Activated CD4-positive, alpha-beta T cell treated with anti-CD3 and anti-CD28 coated beads, Interleukin-2, amount 50 U/mL, for 24 hours (primary cell): Measurements from ENCODE around the gene COG1.
A peak's percentile ranks its signal among the peaks of the same experiment; 100 is the strongest.

ENCODE experiments used
- DNase-seq, 2 donors: peaks; one replicate each; pipeline ENCODE4 v3.0.0-alpha.2; 2020; ENCODE audit warnings: low read depth in 1 of 2, low spot score in 1 of 2

Gene COG1

DNA sequence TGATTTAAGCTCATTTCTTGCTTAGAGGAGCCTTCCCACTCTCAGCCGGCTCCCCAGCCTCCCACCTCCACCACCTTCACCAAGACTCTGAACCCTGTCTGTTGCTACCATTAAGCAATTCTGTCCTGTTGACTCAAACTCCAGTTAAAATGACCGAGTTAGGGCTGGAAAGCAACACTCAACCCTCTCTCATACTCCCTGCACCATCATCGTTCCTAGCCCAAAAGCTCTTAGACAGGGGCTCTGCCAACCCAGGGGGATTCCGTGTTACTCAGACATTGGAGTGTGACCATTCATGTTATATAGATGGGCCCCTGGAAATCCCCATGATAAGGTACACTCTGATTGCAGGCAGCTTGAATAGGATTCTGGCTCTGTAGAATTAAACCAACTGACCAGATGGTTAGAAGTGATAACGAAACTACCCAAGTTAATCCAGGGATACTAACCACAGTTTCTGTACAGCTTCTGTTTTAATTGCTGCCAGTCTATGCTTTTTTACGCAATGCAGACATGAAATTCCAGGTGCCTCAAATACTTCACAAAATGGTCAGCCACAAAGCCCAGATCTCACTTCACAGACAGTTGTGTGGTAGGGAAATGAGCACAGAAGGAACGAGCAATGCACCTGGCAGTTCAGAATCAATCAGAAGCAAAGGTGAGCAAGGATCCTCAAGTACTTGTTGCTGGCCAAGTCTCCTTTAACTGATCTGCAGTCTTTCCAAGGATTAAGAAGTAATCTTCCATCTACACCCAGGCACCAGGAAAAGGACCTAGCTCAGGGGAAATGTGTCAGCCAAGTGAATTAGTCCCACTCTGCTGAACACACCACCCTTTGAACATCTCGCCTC is 25.9 kb upstream of the COG1 start:
- no peak for DNase-seq

DNA sequence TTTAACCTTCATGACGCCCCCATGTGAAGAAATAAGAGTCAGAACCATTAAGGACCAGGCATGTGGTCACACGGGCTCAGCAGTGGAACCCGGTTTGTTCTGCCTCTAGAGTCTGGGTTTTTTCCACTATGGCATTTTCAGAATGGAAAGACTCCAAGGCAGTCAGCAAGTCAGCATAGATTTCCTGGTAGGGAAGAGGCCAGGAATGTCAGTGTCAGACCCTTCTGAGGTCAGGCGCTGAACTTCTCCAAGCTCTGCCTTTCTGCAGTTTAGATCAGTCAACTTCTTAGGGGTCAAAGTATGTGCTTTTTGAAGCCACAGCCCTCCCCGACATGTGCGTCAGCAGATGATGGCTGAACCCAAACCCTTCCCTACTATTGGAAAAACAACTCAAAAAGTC is 24.2 kb upstream of the COG1 start:
- DNase-seq = no peak

DNA sequence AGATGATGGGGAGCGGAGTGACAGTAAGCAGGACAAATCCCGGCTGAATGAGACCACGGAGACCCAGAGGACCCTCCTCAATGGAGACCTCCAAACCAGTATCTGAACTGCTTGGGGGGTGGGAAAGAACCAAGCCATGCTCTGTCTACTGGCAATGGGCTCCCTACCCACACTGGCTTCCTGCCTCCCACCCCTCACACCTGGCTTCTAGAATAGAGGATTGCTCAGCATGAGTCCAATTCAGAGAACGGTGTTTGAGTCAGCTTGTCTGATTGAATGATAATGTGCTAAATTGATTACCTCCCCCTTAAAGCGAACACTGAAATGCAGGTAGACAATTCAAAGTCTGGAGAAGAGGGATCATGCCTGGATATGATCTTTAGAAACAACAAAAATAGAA is 22.5 kb upstream of the COG1 start:
- no peak for DNase-seq

DNA sequence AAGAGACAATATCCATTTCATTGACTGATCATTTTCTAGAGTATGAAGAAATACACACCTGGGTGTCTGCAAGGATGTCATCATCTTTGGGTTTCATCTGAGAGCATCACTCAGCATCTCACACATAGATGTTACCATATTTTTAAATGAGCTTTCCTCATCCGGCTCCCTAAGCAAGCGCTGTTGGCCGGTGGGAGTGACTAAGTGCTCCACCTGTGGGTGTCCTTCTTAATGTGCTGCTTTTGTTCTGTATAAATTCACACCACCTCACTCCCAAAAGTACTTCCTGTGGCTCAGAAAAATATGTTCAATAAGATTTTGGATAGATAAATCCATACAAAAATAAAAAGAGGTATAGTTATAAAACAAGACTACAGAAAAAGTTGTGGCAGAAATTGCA is 20.6 kb upstream of the COG1 start:
- DNase-seq = no peak

DNA sequence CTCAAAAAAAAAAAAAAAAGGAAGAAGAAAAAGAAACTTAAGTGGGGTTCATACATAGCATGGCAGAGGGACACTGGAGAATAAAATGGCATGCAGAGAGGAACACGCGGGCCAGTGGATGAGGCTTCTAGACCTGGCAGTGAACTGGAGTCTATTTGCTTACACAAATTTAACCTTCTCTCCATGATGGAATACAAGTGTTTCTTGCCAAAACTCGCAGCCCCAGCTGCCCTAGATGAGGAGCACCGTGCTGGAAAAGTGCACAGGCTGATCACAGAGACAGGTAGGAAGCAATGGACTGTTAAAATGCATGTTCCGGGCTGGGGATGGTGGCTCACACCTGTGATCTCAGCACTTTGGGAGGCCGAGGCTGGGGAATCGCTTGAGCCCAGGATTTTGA is 18.7 kb upstream of the COG1 start:
- no peak for DNase-seq

DNA sequence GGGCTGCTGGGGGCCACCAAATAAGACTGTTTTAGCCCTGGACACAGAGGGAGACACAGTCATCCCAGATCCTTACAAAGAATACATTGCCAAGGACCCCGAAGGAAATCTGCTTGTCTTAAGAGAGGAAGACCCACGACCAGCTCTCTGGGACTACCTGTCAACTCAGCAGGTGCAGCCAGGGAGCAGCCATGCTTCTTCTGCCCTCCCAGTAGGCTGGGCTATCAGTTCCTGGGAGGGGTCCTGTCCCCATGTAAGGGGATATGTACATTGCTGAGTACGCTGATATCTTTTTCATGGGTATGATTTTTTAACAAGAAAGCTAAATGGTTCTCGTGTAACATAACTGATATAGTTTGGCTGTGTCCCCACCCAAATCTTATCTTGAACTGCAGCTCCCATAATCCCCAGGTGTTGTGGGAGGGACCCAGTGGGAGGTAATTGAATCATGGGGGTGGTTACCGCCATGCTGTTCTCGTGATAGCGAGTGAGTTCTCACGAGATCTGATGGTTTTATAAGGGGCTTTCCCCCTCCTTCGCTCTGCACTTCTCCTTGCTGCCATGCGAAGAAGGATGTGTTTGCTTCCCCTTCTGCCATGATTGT is 16.8 kb upstream of the COG1 start:
- DNase-seq = no peak

DNA sequence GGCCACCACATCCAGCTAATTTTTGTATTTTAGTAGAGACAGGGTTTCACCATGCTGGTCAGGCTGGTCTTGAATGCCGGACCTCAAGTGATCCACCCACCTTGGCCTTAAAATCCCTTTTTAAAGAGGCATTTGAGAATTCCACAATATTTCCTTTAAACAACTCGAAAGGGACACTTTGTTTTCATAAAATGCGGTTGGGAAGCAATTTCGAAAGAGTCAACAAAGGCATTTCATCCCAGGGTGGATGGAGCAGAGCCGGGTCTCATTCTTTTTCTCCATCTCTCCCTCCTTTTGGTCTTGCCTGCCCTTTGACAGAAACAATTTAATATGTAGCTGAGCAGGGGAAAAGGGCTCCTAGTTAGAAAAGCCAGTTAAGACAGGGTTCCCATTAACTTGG is 13.5 kb upstream of the COG1 start:
- no peak for DNase-seq

DNA sequence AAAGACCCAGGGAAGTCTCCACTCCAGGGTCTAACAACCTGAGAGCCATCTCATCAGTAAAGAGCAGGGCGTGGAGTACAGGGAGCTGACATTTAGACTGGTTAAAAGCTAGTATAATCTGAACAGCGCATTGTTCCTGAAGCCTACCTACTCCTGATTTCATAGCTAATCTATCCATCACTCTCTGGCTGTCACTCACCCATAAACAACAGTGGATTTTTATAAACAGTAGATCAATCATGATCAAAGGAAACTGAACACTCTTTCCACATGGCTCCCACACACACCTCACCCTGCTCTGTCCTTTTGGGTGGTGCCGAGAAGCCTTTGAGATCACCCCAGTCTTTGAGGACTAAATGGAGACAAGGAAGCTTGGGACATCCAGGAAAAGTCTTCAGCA is 13.0 kb upstream of the COG1 start:
- no peak for DNase-seq

DNA sequence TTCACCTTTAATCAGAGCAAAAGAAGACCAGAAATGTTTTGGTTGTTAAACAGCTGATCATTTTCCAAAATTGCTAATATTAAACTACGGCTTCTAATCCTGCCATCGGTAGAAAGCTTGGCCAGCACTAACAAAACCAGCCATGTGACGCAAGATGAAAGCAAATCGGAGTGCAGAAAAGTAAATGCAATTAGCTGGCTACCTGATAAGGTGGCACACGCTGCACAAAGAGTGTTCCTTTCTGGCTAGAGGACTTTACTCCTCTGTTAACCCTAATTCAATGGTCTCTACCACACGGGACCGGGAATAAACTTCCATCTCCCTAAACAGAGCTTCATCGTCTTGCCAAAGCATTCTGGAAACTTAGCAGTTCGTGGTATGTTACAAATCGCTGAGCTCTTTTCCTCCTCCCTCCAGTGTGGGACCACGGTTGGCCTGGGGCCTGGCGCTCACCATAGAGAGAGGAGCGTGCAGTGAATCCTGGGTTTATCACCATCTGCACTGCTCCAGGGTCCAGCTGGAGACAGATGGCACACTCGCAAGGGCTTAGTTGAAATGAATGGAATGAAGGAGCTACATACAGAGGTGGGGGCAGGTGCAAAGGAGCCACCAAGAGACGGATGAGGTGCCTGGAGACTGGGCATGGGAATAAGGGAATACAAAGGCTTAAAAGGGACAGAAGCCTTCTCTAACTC is 10.1 kb upstream of the COG1 start:
- no peak for DNase-seq

DNA sequence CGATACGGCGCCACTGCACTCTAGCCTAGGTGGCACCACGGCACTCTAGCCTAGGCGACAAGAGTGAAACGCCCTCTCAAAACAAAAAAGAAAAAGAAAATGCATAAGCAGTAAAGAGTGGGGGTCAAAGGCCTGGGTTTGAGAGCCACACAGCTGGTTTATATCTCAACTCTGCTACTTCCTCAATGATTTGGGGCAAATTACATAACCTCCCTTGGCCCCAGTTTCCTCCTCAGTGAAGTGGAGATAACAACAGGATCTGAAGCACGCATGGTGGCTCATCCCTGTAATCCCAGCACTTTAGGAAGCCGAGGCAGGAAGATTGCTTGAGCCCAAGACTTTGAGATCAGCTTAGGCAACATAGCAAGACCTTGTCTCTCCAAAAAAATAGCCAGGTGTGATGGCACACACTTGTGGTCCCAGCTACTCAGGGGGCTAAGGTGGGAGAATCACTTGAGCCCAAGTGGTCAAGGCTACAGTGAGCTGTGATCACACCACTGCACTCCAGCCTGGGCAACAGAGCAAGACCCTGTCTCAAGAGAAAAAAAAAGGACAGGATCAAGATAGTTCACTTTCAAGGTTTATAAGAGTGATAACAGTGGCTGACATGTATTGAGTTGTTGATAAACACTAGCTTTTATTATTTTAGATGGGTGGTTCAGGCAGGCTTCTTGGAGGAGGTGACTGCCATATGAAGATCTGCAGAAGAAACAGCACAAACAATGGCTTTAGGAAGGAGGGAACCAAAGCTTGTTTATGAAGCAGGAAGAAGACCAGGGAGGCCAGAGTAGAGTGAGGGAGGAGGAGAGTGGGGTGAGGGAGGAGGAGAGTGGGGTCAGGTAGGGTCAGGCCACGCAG is 8.5 kb upstream of the COG1 start:
- no peak for DNase-seq

DNA sequence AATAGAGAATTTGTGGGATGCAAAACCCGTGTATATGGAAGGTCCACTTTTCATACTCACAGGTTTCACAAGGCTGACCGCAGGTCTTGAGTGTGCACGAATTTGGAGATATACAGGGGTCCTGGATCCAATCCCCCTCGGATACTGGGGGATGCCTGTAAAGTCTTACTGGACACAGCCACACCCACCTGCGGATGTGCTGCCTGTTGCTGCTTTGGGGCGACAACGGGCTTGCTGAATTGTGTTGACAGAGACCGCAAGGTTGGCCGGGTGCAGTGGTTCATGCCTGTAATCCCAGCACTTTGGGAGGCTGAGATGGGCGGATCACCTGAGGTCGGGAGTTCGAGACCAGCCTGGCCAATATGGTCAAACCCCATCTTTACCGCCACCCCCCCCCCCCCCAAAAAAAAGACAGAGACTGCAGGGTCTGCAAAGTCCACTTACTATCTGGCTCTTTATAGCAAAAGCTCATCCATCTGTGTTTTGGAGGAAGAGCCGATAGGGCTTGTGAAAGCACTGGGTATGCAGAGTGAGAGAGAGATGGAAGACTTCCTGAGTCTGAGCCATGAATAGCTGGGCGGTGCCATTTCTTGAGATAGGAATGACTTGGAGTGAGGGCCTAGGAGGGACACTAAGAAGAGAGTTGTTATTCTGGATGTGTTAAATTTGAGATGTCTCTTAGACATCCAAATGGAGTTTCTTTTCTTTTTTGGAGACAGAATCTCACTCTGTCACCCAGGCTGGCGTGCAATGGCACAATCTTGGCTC is 6.4 kb upstream of the COG1 start:
- DNase-seq = no peak

DNA sequence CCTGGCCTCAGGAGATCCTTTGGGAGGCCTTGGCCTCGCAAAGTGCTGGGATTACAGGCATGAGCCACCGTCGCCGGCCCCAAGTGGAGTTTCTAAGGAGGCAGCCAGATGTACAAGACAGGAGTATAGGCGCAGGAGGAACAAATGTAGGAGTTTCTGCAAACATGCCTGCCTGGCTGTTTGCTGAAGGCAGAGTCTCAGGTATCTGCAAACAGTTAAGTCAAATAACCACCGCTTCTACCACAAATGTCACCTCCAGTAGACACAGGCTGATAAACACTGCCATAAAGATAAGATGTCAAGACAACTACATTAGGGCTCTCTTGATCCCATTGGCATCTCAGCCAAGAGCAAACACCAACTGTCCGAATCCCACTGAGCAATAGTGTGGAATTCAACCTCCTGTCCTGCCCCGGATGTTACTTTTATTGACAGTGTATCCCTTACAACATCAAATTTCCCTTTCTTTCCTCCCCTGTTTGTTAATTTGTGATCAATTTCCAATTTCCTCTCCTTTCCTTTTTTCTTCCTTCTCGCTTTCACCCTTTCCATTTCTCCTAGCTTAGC is 5.6 kb upstream of the COG1 start:
- DNase-seq = no peak

DNA sequence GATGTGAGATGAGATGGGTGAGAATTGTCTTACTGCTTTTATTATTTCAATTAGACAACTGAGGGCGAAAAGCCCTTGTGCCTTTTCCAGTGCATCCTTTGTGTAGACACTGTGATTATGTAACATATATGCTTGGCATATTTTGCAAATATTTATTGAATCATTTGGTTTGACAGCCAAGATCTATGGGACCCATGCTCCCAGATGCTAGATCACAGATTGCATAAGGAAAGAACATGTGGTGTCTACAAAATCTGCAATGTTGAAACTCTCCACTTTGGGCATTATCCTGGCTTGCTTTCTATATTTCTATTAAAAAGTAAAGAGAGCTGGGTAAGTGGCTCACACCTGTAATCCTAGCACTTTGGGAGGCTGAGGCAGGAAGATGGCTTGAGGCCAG is 4.8 kb upstream of the COG1 start:
- no peak for DNase-seq

DNA sequence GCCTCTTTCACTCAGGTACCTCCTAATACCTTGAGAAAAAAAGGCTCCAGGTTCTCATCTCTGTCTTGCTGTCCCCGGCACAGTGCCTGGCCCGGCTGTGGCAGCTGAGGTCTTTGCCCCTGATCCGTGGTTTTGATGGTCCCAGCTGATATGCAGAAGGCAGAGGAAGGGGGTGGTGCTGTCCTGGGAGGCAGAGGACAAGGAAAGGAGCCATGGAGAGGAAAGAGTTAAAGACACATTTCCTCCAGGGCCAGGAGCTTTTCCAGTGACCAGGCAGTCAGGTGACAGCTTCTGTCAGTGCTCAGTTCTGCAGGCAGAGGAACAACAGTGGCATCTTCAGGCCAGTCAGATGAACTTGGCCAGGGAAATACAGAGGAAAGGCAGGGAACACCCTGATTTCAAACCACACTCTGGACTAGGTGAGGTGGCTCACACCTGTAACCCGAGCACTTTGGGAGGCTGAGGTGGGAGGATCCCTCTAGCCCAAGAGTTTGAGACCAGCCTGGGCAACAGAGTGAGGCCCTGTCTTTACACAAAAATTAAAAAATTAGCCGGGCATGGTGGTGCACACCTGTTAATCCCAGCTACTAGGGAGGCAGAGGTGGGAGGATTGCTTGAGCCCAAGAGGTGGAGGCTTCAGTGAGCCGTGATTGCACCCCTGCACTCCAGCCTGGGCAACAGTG is 3.3 kb upstream of the COG1 start:
- no peak for DNase-seq

DNA sequence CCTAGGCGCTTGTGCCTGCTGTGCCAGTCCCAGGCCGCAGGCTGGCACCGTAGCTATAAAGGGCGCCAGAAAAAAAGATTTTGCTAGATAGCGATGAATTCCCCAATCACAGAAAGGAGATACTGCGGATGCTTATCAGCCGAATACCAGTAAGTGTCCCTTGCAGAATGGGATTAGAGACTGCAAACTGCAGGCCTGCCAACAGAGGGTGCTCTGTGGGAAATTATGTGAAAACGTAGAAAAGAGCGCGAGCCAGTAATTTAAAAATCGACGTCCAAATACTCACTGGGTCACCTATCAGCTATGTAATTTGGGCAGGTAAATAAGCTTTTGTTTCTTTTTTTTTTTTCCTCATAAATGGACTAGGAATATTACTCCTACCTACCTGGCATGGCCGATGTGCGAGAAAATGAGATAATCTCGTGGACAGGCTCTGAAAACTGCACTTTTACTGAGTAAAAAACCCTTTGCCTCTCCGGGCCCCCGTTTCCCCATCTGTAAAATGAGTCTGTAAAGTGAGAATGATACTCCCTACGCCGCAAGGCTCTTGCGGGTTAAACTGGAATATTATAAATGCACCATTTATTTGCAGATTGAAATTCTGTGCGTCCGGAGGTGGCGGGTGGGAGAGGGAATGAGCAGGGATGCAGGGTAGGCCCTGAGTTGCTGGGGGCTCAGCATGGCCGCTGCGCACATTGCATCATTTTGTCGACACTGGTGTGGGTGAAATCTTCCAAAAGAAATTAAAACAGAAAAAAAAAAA is 1.2 kb upstream of the COG1 start:
- peak; percentile 39 to 63 for DNase-seq

DNA sequence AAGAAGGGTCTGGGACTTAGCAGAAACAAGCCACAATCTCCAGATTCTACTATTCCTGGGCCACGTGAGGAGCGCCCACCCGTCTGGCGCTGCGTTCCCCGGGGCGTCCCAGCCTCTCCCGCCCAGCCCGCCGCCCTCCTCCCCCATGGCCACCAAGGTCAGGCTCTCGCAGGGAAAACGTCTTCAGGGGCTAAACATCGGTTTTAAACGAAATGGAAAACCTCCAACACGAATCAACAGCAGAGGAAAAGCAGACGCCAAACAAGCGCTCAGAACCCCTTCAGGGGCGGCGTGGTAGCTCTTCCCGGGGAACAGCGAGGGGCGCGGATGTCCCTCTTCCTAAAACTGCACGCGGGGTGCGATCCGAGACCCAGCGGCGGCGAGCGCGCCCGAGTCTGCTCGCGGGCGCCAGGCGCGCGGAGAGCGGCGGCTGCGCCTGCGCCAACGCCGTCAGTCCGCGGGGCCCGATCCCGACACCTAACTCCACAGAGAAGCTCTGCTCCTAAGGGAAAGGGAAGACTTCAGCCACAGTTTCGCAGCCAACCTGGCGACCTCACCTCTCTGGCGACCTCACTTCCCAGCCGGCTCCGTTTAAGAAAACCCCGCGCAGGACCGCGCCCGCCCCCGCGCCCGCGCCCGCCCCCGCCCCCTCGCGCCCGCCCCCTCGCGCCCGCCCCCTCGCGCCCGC is 505 bp upstream of the COG1 start:
- DNase-seq = peak; percentile 46 to 49

DNA sequence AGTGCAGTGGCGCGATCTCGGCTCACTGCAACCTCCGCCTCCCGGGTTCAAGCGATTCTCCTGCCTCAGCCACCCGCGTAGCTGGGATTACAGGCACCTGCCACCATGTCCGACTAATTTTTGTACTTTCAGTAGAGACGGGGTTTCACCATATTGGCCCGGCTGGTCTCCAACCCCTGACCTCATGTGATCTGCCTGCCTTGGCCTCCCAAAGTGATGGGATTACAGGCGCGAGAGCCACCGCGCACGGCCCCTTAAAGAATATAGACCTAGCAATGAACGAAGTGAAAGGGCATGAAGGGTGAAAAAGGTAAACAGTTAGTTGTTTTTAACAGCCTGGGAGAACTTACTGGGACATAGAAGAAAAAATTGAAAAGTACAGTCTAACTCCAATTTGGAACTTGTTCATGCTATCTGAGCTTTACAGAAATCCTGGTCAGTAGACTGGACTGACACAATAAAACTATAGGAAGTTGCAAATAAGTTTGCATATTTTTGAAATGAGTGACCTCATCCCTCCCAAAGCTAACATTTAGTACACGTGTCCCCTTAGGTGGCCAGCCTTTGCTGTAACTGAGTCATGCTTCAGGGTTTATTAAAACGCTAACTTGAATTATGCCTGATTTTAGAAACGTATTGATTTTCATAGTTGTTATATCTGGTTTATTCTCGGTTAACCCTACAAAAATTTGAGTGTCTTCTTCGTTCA is 1.8 kb downstream of the COG1 start:
- DNase-seq = no peak

DNA sequence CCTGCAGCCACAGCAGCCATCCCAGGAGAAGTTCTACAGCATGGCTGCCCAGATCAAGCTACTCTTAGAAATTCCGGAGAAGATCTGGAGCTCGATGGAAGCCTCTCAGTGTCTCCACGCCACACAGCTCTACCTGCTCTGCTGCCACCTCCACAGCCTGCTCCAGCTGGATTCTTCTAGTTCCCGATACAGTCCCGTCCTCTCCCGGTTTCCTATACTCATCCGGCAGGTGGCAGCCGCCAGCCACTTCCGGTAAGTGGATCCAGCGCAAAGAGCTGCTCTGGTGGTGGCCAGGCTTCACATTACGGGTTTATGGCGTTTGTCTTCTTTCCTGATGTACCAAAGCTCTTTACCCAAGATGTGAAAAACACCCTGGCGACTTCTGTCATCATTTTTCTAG is 3.6 kb downstream of the COG1 start:
- DNase-seq = no peak
